K562 (cell line): ENCODE results near the gene ATXN1. TPM values are rescaled to one million over a fixed set of nuclear protein-coding genes. Genes with fewer than 3 reads are reported as not detected.
A peak's percentile ranks its signal among the peaks of the same experiment; 100 is the strongest.

Experiments
- ATAC-seq: fragments of 200-7000 bp; cut with Tn5 transposase; 3 replicates; pipeline ENCODE4 v1.9.1; 2020; ENCODE audit warnings: moderate library complexity
- BruUV-seq: library from RNA; stranded (reverse); fragments of 400-500 nt; replicated peaks from 2 replicates; lab custom pipeline; 2021; lab: Mats Ljungman, UMichigan
- CTCF ChIA-PET: fragments of 300-600 bp; formaldehyde crosslinking; extraction: SDS; loops from one replicate; lab custom pipeline; 2021; ENCODE audit warnings: low intra/inter-chr PET ratio; lab: Yijun Ruan, JAX
- POLR2A ChIA-PET: fragments of 300-600, 350-650 bp; sonication (Branson Sonifier 250); formaldehyde crosslinking; extraction: SDS; loops from one replicate; lab custom pipeline; 2021; ENCODE audit warnings: antibody characterized with exemption, inconsistent platforms; lab: Yijun Ruan, JAX
- DNase-seq, 4 experiments: peaks; one replicate each; pipeline versions ENCODE4 v3.0.0 to v3.0.0-alpha.2; 2011 to 2018; ENCODE audit warnings: low spot score in 3 of 4, mixed read lengths in 3 of 4; ENCODE audit errors: extremely low read depth in 1 of 4
- FAIRE-seq: peaks from 2 replicates; lab custom pipeline; 2011; peaks lifted over from hg19 to GRCh38; lab: Jason Lieb, UNC
- H2AFZ ChIP-seq: 2 replicates; pipeline ENCODE4 v1.6.0; 2011; ENCODE audit warnings: low read depth, low read length, control low read depth, inconsistent platforms
- H3K27ac ChIP-seq: fragments of 200-600 bp; 3 replicates; pipeline ENCODE4 v1.8.0; 2011; ENCODE audit warnings: low read depth, mild to moderate bottlenecking, control low read depth, inconsistent platforms, low read length, moderate library complexity, mixed read lengths; ENCODE audit errors: extremely low read depth
- H3K27me3 ChIP-seq, 2 experiments: fragments of 300-600 bp in 1 of 2; 2 replicates in 1 of 2; 3 replicates in 1 of 2; pipeline versions ENCODE4 v1.6.0 to v1.8.0; 2011; ENCODE audit warnings: inconsistent platforms in 2 of 2, low read length in 2 of 2, mild to moderate bottlenecking in 1 of 2, mixed read lengths in 1 of 2, moderate library complexity in 1 of 2; ENCODE audit not compliant: control insufficient read depth in 2 of 2, insufficient read depth in 2 of 2
- H3K36me3 ChIP-seq: fragments of 300-600 bp; 3 replicates; pipeline ENCODE4 v1.8.0; 2011; ENCODE audit warnings: mild to moderate bottlenecking, low read length, inconsistent platforms; ENCODE audit not compliant: control insufficient read depth, insufficient read depth
- H3K4me1 ChIP-seq, 2 experiments: fragments of 200-600 bp in 1 of 2; replicated peaks in 1 of 2; 2 replicates in 1 of 2; 3 replicates in 1 of 2; pipeline versions ENCODE4 v1.5.1 to v1.8.0; 2011; ENCODE audit warnings: inconsistent platforms in 2 of 2, low read length in 2 of 2, mild to moderate bottlenecking in 1 of 2, mixed read lengths in 1 of 2, moderate library complexity in 1 of 2; ENCODE audit not compliant: control insufficient read depth in 2 of 2, insufficient read depth in 2 of 2
- H3K4me2 ChIP-seq: 2 replicates; pipeline ENCODE4 v1.6.1; 2011; ENCODE audit warnings: low read length, control low read depth, inconsistent platforms, mixed read lengths; ENCODE audit not compliant: insufficient read depth
- H3K4me3 ChIP-seq: fragments of 200-600 bp; sonication (generic), shearing (Covaris generic); 2 replicates; pipeline ENCODE4 v1.5.1; 2016; ENCODE audit warnings: control low read depth, inconsistent platforms
- H3K79me2 ChIP-seq: fragments of 200-600 bp; 3 replicates; pipeline ENCODE4 v1.8.0; 2011; ENCODE audit warnings: low read length, inconsistent platforms; ENCODE audit not compliant: control insufficient read depth, insufficient read depth
- H3K9ac ChIP-seq, 2 experiments: 2 replicates each; pipeline versions ENCODE4 v1.6.0 to v1.6.1; 2011; ENCODE audit warnings: low read depth in 2 of 2, low read length in 2 of 2, control low read depth in 1 of 2, inconsistent platforms in 1 of 2, mild to moderate bottlenecking in 1 of 2, mixed read lengths in 1 of 2; ENCODE audit not compliant: insufficient read depth in 1 of 2
- H3K9me1 ChIP-seq: one replicate; pipeline ENCODE4 v1.6.0; 2011; ENCODE audit warnings: inconsistent platforms, mild to moderate bottlenecking, low read length, moderate library complexity; ENCODE audit not compliant: control insufficient read depth, insufficient read depth
- H3K9me3 ChIP-seq: replicated peaks from 2 replicates; pipeline ENCODE4 v1.5.1; 2011; ENCODE audit warnings: low read depth, low read length, inconsistent platforms; ENCODE audit not compliant: control insufficient read depth, insufficient read depth
- H4K20me1 ChIP-seq: replicated peaks from 2 replicates; pipeline ENCODE4 v1.6.1; 2011; ENCODE audit warnings: low read length, inconsistent platforms, mixed read lengths; ENCODE audit not compliant: control insufficient read depth, insufficient read depth
- BCOR ChIP-seq: fragments of 450-650 bp; IDR thresholded peaks from 2 replicates; pipeline ENCODE4 v1.6.1; 2016
- CBX2 ChIP-seq: fragments of 200-600 bp; sonication (generic); IDR thresholded peaks from one replicate; pipeline ENCODE4 v1.6.1; 2012; ENCODE audit warnings: mild to moderate bottlenecking, low read length, inconsistent platforms; ENCODE audit not compliant: insufficient read depth, poor library complexity, severe bottlenecking
- ELF4 ChIP-seq: fragments of 450-650 bp; formaldehyde crosslinking; IDR thresholded peaks from 2 replicates; pipeline ENCODE4 v1.4.0; 2022; ENCODE audit warnings: missing genetic modification characterization
- HDGF ChIP-seq: fragments of 450-650 bp; IDR thresholded peaks from 2 replicates; pipeline ENCODE4 v1.6.1; 2016
- JUN ChIP-seq, 2 experiments: sonication (generic) in 1 of 2; formaldehyde crosslinking in 1 of 2; IDR thresholded peaks; 2 replicates each; pipeline versions ENCODE4 v1.6.1 to v1.8.0; 2012 to 2022; ENCODE audit warnings: borderline replicate concordance in 2 of 2, mild to moderate bottlenecking in 2 of 2, improper control_type of control experiment in 1 of 2, low read depth in 1 of 2, low read length in 1 of 2, missing genetic modification reagents in 1 of 2
- MAZ ChIP-seq, 2 experiments: fragments of 450-650 bp in 1 of 2; sonication (generic) in 1 of 2; formaldehyde crosslinking; IDR thresholded peaks in 1 of 2; conservative IDR thresholded peaks in 1 of 2; 2 replicates each; pipeline versions ENCODE4 v1.4.0 to v1.5.0; 2020; ENCODE audit warnings: mild to moderate bottlenecking in 1 of 2, missing genetic modification reagents in 1 of 2
- NUFIP1 ChIP-seq: fragments of 450-650 bp; IDR thresholded peaks from 2 replicates; pipeline ENCODE4 v1.6.1; 2018; ENCODE audit not compliant: partially characterized antibody
- POLR2G ChIP-seq: fragments of 200-400 bp; formaldehyde crosslinking; IDR thresholded peaks from 2 replicates; pipeline ENCODE4 v1.6.1; 2017; ENCODE audit warnings: low read depth, mild to moderate bottlenecking, antibody characterized with exemption, low read length, moderate library complexity
- PTTG1 ChIP-seq: fragments of 450-650 bp; IDR thresholded peaks from 2 replicates; pipeline ENCODE4 v1.6.1; 2016; ENCODE audit warnings: low read depth, mild to moderate bottlenecking, missing genetic modification characterization, missing compliant biosample characterization
- PURB ChIP-seq: sonication (generic); formaldehyde crosslinking; IDR thresholded peaks from 2 replicates; pipeline ENCODE4 v1.9.0; 2021; ENCODE audit warnings: low read depth, mild to moderate bottlenecking, missing genetic modification reagents
- PYGO2 ChIP-seq: fragments of 450-650 bp; IDR thresholded peaks from 2 replicates; pipeline ENCODE4 v1.6.1; 2016; ENCODE audit warnings: mild to moderate bottlenecking, missing genetic modification characterization, moderate library complexity, missing compliant biosample characterization
- ZFP30 ChIP-seq: fragments of 250-450 bp; sonication (Bioruptor Pico); IDR thresholded peaks from 2 replicates; pipeline ENCODE4 v1.8.0; 2022; ENCODE audit warnings: moderate library complexity, mild to moderate bottlenecking, inconsistent platforms, borderline replicate concordance
- ZNF586 ChIP-seq: fragments of 450-650 bp; formaldehyde crosslinking; conservative IDR thresholded peaks from 2 replicates; pipeline ENCODE4 v1.4.0; 2020; ENCODE audit warnings: mild to moderate bottlenecking, moderate library complexity
- ZNF79 ChIP-seq: fragments of 250-450 bp; sonication (Bioruptor Pico); IDR thresholded peaks from 2 replicates; pipeline ENCODE4 v1.4.0; 2020; ENCODE audit warnings: low read depth, mild to moderate bottlenecking, moderate library complexity
- ZZZ3 ChIP-seq: fragments of 450-650 bp; IDR thresholded peaks from 2 replicates; pipeline ENCODE4 v1.6.1; 2016; ENCODE audit warnings: antibody characterized with exemption, mild to moderate bottlenecking, moderate library complexity
- WGBS: fragments of 100-300 bp; shearing (Covaris generic); methylation state at CpG from one replicate; pipeline ENCODE4 v1.1.6; 2016; ENCODE audit warnings: low coverage, mixed read lengths; ENCODE audit not compliant: insufficient coverage; ENCODE audit errors: missing lambda C conversion rate; 5-methylcytosine and 5-hydroxymethylcytosine counted together
- in situ Hi-C: fragments of 300-500 bp; cut with MboI; formaldehyde crosslinking; loops from 4 replicates; pipeline ENCODE4 v1.15.0; 2018; ENCODE audit warnings: inconsistent platforms, mixed read lengths
- intact Hi-C: fragments of 100-400 bp; cut with micrococcal nuclease; formaldehyde crosslinking; loops from 2 replicates; pipeline ENCODE4 v1.14.2; 2022
- polyA plus RNA-seq, 8 experiments: library from polyadenylated mRNA; depleted of rRNA in 4 of 8; stranded (reverse) in 5 of 8; unstranded in 3 of 8; fragments of >200 nt; fragmentation: Nextera tagmentation in 2 of 8; fragmentation: Illumina TruSeq in 1 of 8; extraction: Ambion mirVana in 2 of 8; extraction: Trizol in 1 of 8; gene quantifications; 2 replicates each; pipeline versions ENCODE4 v1.2.1 to v1.2.3, GENCODE V29; 2011 to 2014; ENCODE audit warnings: inconsistent platforms in 1 of 8, missing spikeins in 1 of 8
- total RNA-seq, 7 experiments: library from RNA; depleted of rRNA in 6 of 7; stranded (reverse); fragments of >200 nt in 6 of 7; fragmentation: Illumina TruSeq in 2 of 7; extraction: Trizol in 2 of 7; gene quantifications; 2 replicates each; pipeline versions ENCODE4 v1.2.1 to v1.2.3, GENCODE V29; 2011 to 2021; ENCODE audit warnings: low replicate concordance in 1 of 7

Gene ATXN1
- total and polyA plus RNA-seq, 9 of the 15 experiments (the other 6 are each of a cell fraction or from before 2014, with no cell fraction given): under 0.01 to 1.2 (median 0.58) TPM

- peaks cover 15 to 22% of the 10 kb centered on the region in 2 experiments for H3K4me1 ChIP-seq
- ChIA-PET POLR2A (interaction anchor here (0.6 to 5.6 kb wide), 8 partner anchors 8 to 1975 kb away, joined by 3 to 57 read pairs (median 4); no protein-coding TSS in a partner anchor), CTCF (no interaction called here)
- no peak for DNase-seq
- no peak overlapping the region for H2AFZ ChIP-seq
- FAIRE-seq: no peak
- H3K79me2 ChIP-seq: peaks cover 6% of the 10 kb centered on the region; the same call in 2 of the 3 replicates
- peaks cover 7% of the 10 kb centered on the region for H3K9me1 ChIP-seq
- in situ Hi-C loops (no loop called here), intact Hi-C loops (loop anchor here (10.0 kb wide), 1 partner anchor 583 kb away; no protein-coding TSS in a partner anchor)
- H3K4me3 ChIP-seq: no peak overlapping the region
- H3K9ac ChIP-seq: peak overlapping the region in 1 of 2 experiments; percentile 49; a peak in 1 of 4 replicates
- no peaks in the 10 kb centered on the region for H3K27me3 ChIP-seq
- 87% methylated on average over 10 of the region's 10 CpGs for WGBS
- H3K9me3 ChIP-seq: no peaks in the 10 kb centered on the region
- ATAC-seq: no peak
- 0 out of 2 replicates have a peak, but pooled peaks have one; percentile 2 for TF ChIP-seq HDGF
- no peak for TF ChIP-seq ZFP30
- TF ChIP-seq NUFIP1: no peak
- no peak for TF ChIP-seq JUN (IDR thresholded peaks at IDR 0.05; ENCODE audit: borderline replicate concordance, low read depth, low read length)
- peak; percentile 15; the same call in 1 of the 2 replicates for TF ChIP-seq JUN (CRISPR knock-in tag; IDR thresholded peaks at IDR 0.05; ENCODE audit: borderline replicate concordance)
- no peak for TF ChIP-seq PTTG1 (tag)
- 0 out of 2 replicates have a peak, but pooled peaks have one; percentile 55 for TF ChIP-seq PURB (CRISPR knock-in tag)
- no peak for TF ChIP-seq ZZZ3
- no peak for TF ChIP-seq PYGO2 (tag)
- no peak for TF ChIP-seq ELF4 (CRISPR knock-in tag)
- no peak for TF ChIP-seq BCOR
- TF ChIP-seq ZNF79 (CRISPR knock-in tag): no peak
- 0 out of 2 replicates have a peak, but pooled peaks have one; percentile 23 for TF ChIP-seq POLR2G
- no peak for TF ChIP-seq CBX2
- TF ChIP-seq ZNF586: no peak
- no peak for TF ChIP-seq MAZ (CRISPR knock-in tag; conservative IDR thresholded peaks at IDR 0.05 in 1 of 2, IDR thresholded peaks at IDR 0.05 in 1 of 2)
- peak overlapping the region; percentile 51; the same call in 2 of the 3 replicates for H3K27ac ChIP-seq
- H3K4me2 ChIP-seq: no peak overlapping the region
- no TSS peak for BruUV-seq
- 0 out of 2 replicates have a peak, but pooled peaks cover 6% of the 10 kb centered on the region for H4K20me1 ChIP-seq
- peaks cover 79% of the 10 kb centered on the region for H3K36me3 ChIP-seq
Measured at GRCh38 chr6:16278048-16278724, 483.1 kb downstream of the ATXN1 start.
